Measurements from ENCODE around the gene SEC16A. TPM values are rescaled to one million over a fixed set of nuclear protein-coding genes. Genes with fewer than 3 reads are reported as not detected.

Gene SEC16A
- total RNA-seq, 1 donor = 39.4 TPM

- no peak for TF ChIP-seq CTCF (IDR thresholded peaks at IDR 0.05; ENCODE audit: insufficient read depth, low read length)
- DNase-seq (ENCODE audit: low read depth) = no peak
- no peak overlapping the region for H3K4me3 ChIP-seq (ENCODE audit: low read depth, low read length)
Measured at GRCh38 chr9:136476369-136477150, 6.3 kb downstream of the SEC16A start.

- no peak for TF ChIP-seq CTCF (IDR thresholded peaks at IDR 0.05; ENCODE audit: insufficient read depth, low read length)
- DNase-seq (ENCODE audit: low read depth) = no peak
Measured at GRCh38 chr9:136474974-136475865, 7.6 kb downstream of the SEC16A start.

GRCh38 chr9:136474021-136474640, 8.7 kb downstream of the SEC16A start:
- TF ChIP-seq CTCF (IDR thresholded peaks at IDR 0.05; ENCODE audit: insufficient read depth, low read length) = no peak
- no peak overlapping the region for H3K4me3 ChIP-seq (ENCODE audit: low read depth, low read length)
- no peak for DNase-seq (ENCODE audit: low read depth)

More at GRCh38 chr9:136474974-136475865, 7.6 kb downstream of the SEC16A start:
- H3K4me3 ChIP-seq (ENCODE audit: low read depth, low read length) = no peak overlapping the region

- DNase-seq (ENCODE audit: low read depth) = no peak
- H3K4me3 ChIP-seq (ENCODE audit: low read depth, low read length) = no peak overlapping the region
- TF ChIP-seq CTCF (IDR thresholded peaks at IDR 0.05; ENCODE audit: insufficient read depth, low read length) = no peak
Measured at GRCh38 chr9:136473354-136473721, 9.5 kb downstream of the SEC16A start.

- TF ChIP-seq CTCF (IDR thresholded peaks at IDR 0.05; ENCODE audit: insufficient read depth, low read length) = no peak
Measured at GRCh38 chr9:136472640-136473353, 10.0 kb downstream of the SEC16A start.

GRCh38 chr9:136471802-136472487, 10.9 kb downstream of the SEC16A start:
- H3K4me3 ChIP-seq (ENCODE audit: low read depth, low read length) = no peak overlapping the region
- no peak for DNase-seq (ENCODE audit: low read depth)
- TF ChIP-seq CTCF (IDR thresholded peaks at IDR 0.05; ENCODE audit: insufficient read depth, low read length) = no peak

More at GRCh38 chr9:136472640-136473353, 10.0 kb downstream of the SEC16A start:
- no peak overlapping the region for H3K4me3 ChIP-seq (ENCODE audit: low read depth, low read length)
- no peak for DNase-seq (ENCODE audit: low read depth)
